ENCODE measurements around the gene ARSG. TPM values are rescaled to one million over a fixed set of nuclear protein-coding genes. Genes with fewer than 3 reads are reported as not detected.

ARSG gene
- total RNA-seq, 2 donors from 2014 or later = 0.24 to 0.79 TPM

- Histone ChIP-seq H3K4me1 (no peaks in the 10 kb centered on the region), H3K27ac (no peak overlapping the region), H3K9ac (ENCODE audit: low read depth in 2 of 2, low read length in 2 of 2) (no peak overlapping the region), H3K27me3 (no peaks in the 10 kb centered on the region), H3K36me3 (no peaks in the 10 kb centered on the region), H3K9me3 (no peaks in the 10 kb centered on the region), H3K4me3 (no peak overlapping the region)
- intact Hi-C loops (cut with DNase I) = no loop called here
- DNase-seq = no peak
- no peak for TF ChIP-seq CTCF (IDR thresholded peaks at IDR 0.05)
Observed at GRCh38 chr17:68324114-68324513, 32.8 kb downstream of the ARSG start.

GRCh38 chr17:68324654-68325336, 33.5 kb downstream of the ARSG start:
- no peak for TF ChIP-seq CTCF (IDR thresholded peaks at IDR 0.05)
- Histone ChIP-seq H3K27me3 (no peaks in the 10 kb centered on the region), H3K27ac (no peak overlapping the region), H3K9ac (ENCODE audit: low read depth in 2 of 2, low read length in 2 of 2) (no peak overlapping the region), H3K9me3 (no peaks in the 10 kb centered on the region), H3K4me1 (no peaks in the 10 kb centered on the region), H3K36me3 (no peaks in the 10 kb centered on the region), H3K4me3 (no peak overlapping the region)
- no peak for DNase-seq
- intact Hi-C loops (cut with DNase I) = no loop called here

GRCh38 chr17:68325961-68326360, 34.7 kb downstream of the ARSG start:
- Histone ChIP-seq H3K4me1 (no peaks in the 10 kb centered on the region), H3K9me3 (no peaks in the 10 kb centered on the region), H3K36me3 (no peaks in the 10 kb centered on the region), H3K9ac (ENCODE audit: low read depth in 2 of 2, low read length in 2 of 2) (no peak overlapping the region), H3K4me3 (no peak overlapping the region), H3K27ac (no peak overlapping the region), H3K27me3 (no peaks in the 10 kb centered on the region)
- no peak for TF ChIP-seq CTCF (IDR thresholded peaks at IDR 0.05)
- intact Hi-C loops (cut with DNase I) = no loop called here
- DNase-seq = no peak

GRCh38 chr17:68326681-68327080, 35.4 kb downstream of the ARSG start:
- no peak overlapping the region for H3K9ac ChIP-seq (ENCODE audit: low read depth in 2 of 2, low read length in 2 of 2)
- no peak overlapping the region for H3K4me3 ChIP-seq
- TF ChIP-seq CTCF (IDR thresholded peaks at IDR 0.05) = no peak
- H3K36me3 ChIP-seq = no peaks in the 10 kb centered on the region
- H3K27ac ChIP-seq = no peak overlapping the region
- no peaks in the 10 kb centered on the region for H3K4me1 ChIP-seq
- H3K9me3 ChIP-seq = no peaks in the 10 kb centered on the region
- no peak for DNase-seq
- intact Hi-C loops (cut with DNase I) = no loop called here
- no peaks in the 10 kb centered on the region for H3K27me3 ChIP-seq

- intact Hi-C loops (cut with DNase I) = no loop called here
- no peaks in the 10 kb centered on the region for H3K9me3 ChIP-seq
- H3K4me3 ChIP-seq = no peak overlapping the region
- DNase-seq = no peak
- no peaks in the 10 kb centered on the region for H3K27me3 ChIP-seq
- no peaks in the 10 kb centered on the region for H3K36me3 ChIP-seq
- TF ChIP-seq CTCF (IDR thresholded peaks at IDR 0.05) = no peak
- H3K4me1 ChIP-seq = no peaks in the 10 kb centered on the region
- no peak overlapping the region for H3K27ac ChIP-seq
- no peak overlapping the region for H3K9ac ChIP-seq (ENCODE audit: low read depth in 2 of 2, low read length in 2 of 2)
Observed at GRCh38 chr17:68327823-68328557, 36.7 kb downstream of the ARSG start.

All from colonic mucosa (tissue), 4 donors.